ENCODE measurements around the gene TMOD1. TPM values are rescaled to one million over a fixed set of nuclear protein-coding genes. Genes with fewer than 3 reads are reported as not detected.

The TMOD1 gene
- total and polyA plus RNA-seq, 2 donors, result 0.42 to 4.2 TPM

DNA sequence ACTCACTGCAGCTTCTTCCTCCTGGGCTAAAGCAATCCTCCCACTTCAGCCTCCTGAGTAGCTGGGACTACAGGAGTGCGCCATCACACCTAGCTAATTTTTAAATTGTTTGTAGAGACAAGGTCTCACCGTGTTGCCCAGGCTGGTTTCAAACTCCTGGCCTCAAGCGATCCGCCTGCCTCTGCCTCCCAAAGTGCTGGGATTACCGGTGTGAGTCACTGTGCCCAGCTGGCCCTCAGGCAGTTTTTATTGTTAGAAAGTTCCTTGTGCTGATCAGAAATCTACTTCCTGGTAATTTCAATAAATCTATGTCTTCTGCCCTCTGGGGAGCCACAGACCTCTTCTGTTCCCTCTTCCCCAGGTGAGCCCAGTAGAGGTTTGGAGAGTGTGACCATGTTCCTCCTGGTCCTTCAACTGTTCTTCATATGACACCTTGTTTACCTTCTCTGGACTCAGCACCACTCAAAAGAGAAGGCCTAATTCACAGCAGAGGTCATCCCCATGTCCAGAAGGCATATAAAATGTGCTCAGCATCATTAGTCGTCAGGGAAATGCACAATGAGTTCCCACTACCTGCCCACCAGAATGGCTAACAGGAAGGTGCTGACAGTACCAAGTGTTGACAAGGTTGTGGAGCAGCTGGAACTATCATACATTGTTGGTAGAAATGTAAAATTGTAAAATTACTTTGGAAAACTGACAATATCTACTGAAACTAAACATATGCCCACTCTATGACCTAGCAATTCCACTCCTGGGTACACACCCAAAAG, 10.4 kb downstream of the TMOD1 start:
- no peak for DNase-seq (ENCODE audit: low read depth in 6 of 9, low spot score in 9 of 9)
- Histone ChIP-seq H3K4me1 (ENCODE audit: control insufficient read depth in 2 of 2, insufficient read depth in 2 of 2, low read length in 2 of 2) (no peaks in the 10 kb centered on the region), H3K27ac (ENCODE audit: low read depth in 1 of 2, low read length in 1 of 2) (no peak overlapping the region), H3K4me3 (ENCODE audit: low read length in 2 of 2) (no peak overlapping the region), H3K9me3 (ENCODE audit: control insufficient read depth in 2 of 2, insufficient read depth in 1 of 2, low read length in 1 of 2) (no peaks in the 10 kb centered on the region), H3K27me3 (ENCODE audit: control insufficient read depth in 2 of 2, insufficient read depth in 1 of 2, low read length in 1 of 2) (no peaks in the 10 kb centered on the region), H3K36me3 (ENCODE audit: control insufficient read depth in 2 of 2, insufficient read depth in 2 of 2, low read length in 1 of 2) (no peaks in the 10 kb centered on the region)
- WGBS, result 95% methylated on average over 6 of the region's 6 CpGs

DNA sequence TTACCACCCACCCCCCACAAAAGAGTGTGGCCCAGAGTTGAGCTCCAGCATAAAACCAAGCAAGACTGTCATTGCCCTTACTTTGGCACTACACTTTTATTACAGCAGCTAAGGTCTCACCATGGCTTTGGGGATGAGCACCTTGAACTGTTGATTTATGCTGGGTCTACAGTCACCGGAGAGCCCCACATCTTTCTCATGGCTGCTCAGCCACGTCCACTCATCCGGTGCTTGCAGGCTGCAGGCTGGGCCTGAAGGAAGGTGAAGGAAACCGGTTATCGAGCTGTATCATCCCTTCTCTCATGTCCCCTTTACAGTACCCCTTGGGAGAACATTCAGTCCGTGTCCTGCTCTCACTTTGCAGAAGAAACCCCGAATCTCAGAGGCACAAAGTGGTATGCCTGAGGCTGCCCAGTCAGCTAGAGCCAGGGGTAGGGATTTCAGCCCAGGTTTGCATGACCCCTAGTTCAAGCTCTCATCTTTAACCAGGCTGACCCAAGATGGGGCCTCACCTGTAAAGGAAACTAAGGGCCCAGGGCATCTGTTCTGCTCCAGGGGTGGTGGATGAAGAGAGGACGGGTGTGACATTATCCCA, 11.6 kb downstream of the TMOD1 start:
- no peaks in the 10 kb centered on the region for H3K4me1 ChIP-seq (ENCODE audit: control insufficient read depth in 2 of 2, insufficient read depth in 2 of 2, low read length in 2 of 2)
- DNase-seq (ENCODE audit: low read depth in 6 of 9, low spot score in 9 of 9), result no peak
- H3K27me3 ChIP-seq (ENCODE audit: control insufficient read depth in 2 of 2, insufficient read depth in 1 of 2, low read length in 1 of 2), result peaks cover 0 to 9% of the 10 kb centered on the region in 2 donors
- WGBS, result 84% methylated on average over 8 of the region's 8 CpGs
- H3K4me3 ChIP-seq (ENCODE audit: low read length in 2 of 2), result no peak overlapping the region
- no peaks in the 10 kb centered on the region for H3K36me3 ChIP-seq (ENCODE audit: control insufficient read depth in 2 of 2, insufficient read depth in 2 of 2, low read length in 1 of 2)
- no peaks in the 10 kb centered on the region for H3K9me3 ChIP-seq (ENCODE audit: control insufficient read depth in 2 of 2, insufficient read depth in 1 of 2, low read length in 1 of 2)
- H3K27ac ChIP-seq (ENCODE audit: low read depth in 1 of 2, low read length in 1 of 2), result no peak overlapping the region

DNA sequence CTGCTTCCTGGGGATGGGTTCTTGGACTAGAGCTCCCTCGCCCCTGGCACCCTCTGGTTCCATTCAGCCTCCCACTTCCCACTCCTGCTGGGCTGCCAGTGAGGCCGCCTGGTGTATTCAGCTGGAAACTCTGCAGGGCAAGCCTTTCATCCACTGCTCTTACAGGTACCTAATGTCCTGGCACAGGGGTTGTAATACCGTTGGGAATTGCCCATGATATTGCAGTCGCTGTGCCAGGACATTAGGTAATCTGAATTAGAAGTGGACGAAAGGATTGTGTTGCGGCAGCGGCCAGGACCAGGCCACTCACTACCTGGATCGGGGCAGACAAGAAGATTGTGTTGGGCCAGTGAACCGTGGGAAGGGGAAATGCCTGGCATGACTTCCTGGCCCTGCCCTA, 13.1 kb downstream of the TMOD1 start:
- H3K36me3 ChIP-seq (ENCODE audit: control insufficient read depth in 2 of 2, insufficient read depth in 2 of 2, low read length in 1 of 2), result no peaks in the 10 kb centered on the region
- WGBS, result 90% methylated on average over 9 of the region's 9 CpGs
- H3K4me1 ChIP-seq (ENCODE audit: control insufficient read depth in 2 of 2, insufficient read depth in 2 of 2, low read length in 2 of 2), result no peaks in the 10 kb centered on the region
- no peak overlapping the region for H3K4me3 ChIP-seq (ENCODE audit: low read length in 2 of 2)
- DNase-seq (ENCODE audit: low read depth in 6 of 9, low spot score in 9 of 9), result no peak
- no peaks in the 10 kb centered on the region for H3K9me3 ChIP-seq (ENCODE audit: control insufficient read depth in 2 of 2, insufficient read depth in 1 of 2, low read length in 1 of 2)
- H3K27ac ChIP-seq (ENCODE audit: low read depth in 1 of 2, low read length in 1 of 2), result no peak overlapping the region
- peaks cover 0 to 23% of the 10 kb centered on the region in 2 donors for H3K27me3 ChIP-seq (ENCODE audit: control insufficient read depth in 2 of 2, insufficient read depth in 1 of 2, low read length in 1 of 2)

DNA sequence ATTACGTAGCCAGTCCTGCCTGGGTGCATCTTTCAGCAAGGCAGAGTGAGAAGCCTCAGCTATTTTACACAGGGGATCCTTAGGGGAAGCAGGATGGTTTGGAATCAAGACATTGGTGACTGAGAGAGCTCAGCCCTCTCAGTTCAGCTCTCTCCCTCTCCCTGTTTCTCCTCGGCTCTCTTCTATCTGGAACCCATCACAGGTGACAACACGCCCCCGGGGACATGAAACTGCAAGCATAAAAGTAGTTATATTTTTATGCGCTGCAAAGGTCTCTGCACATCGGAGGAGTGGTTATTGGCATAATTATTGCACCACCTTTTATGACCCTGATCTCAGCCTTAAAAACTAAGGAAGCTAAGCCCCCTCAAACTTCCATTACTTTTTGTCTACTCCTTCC, 14.2 kb downstream of the TMOD1 start:
- DNase-seq (ENCODE audit: low read depth in 6 of 9, low spot score in 9 of 9), result no peak
- no peaks in the 10 kb centered on the region for H3K4me1 ChIP-seq (ENCODE audit: control insufficient read depth in 2 of 2, insufficient read depth in 2 of 2, low read length in 2 of 2)
- H3K9me3 ChIP-seq (ENCODE audit: control insufficient read depth in 2 of 2, insufficient read depth in 1 of 2, low read length in 1 of 2), result no peaks in the 10 kb centered on the region
- 93% methylated on average over 6 of the region's 6 CpGs for WGBS
- peaks cover 3 to 29% of the 10 kb centered on the region in 2 donors for H3K27me3 ChIP-seq (ENCODE audit: control insufficient read depth in 2 of 2, insufficient read depth in 1 of 2, low read length in 1 of 2)
- no peaks in the 10 kb centered on the region for H3K36me3 ChIP-seq (ENCODE audit: control insufficient read depth in 2 of 2, insufficient read depth in 2 of 2, low read length in 1 of 2)
- H3K4me3 ChIP-seq (ENCODE audit: low read length in 2 of 2), result no peak overlapping the region
- H3K27ac ChIP-seq (ENCODE audit: low read depth in 1 of 2, low read length in 1 of 2), result no peak overlapping the region

DNA sequence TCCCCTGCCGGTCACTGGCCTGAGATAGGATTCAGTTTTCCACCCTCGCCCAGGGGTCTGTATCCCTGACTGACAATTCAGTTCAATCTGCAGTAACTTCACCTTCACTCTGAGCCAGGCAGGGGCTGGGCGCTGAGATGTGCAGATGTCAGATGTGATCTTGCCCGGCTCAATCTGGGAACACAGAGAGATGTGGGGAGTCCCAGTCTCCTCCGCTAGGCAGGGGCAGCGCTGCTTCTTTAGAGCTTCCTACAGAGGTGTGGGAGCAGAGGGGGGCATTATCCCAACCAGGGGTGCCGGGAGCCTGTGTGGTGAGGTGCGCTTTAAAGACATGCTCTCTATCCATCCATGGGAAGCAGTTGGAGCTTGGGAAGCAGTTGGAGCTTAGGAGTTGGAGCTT, 14.6 kb downstream of the TMOD1 start:
- H3K27ac ChIP-seq (ENCODE audit: low read depth in 1 of 2, low read length in 1 of 2), result no peak overlapping the region
- no peak for DNase-seq (ENCODE audit: low read depth in 6 of 9, low spot score in 9 of 9)
- H3K27me3 ChIP-seq (ENCODE audit: control insufficient read depth in 2 of 2, insufficient read depth in 1 of 2, low read length in 1 of 2), result peaks cover 3 to 29% of the 10 kb centered on the region in 2 donors
- WGBS, result 96% methylated on average over 8 of the region's 8 CpGs
- no peaks in the 10 kb centered on the region for H3K9me3 ChIP-seq (ENCODE audit: control insufficient read depth in 2 of 2, insufficient read depth in 1 of 2, low read length in 1 of 2)
- no peak overlapping the region for H3K4me3 ChIP-seq (ENCODE audit: low read length in 2 of 2)
- H3K4me1 ChIP-seq (ENCODE audit: control insufficient read depth in 2 of 2, insufficient read depth in 2 of 2, low read length in 2 of 2), result no peaks in the 10 kb centered on the region
- H3K36me3 ChIP-seq (ENCODE audit: control insufficient read depth in 2 of 2, insufficient read depth in 2 of 2, low read length in 1 of 2), result no peaks in the 10 kb centered on the region

DNA sequence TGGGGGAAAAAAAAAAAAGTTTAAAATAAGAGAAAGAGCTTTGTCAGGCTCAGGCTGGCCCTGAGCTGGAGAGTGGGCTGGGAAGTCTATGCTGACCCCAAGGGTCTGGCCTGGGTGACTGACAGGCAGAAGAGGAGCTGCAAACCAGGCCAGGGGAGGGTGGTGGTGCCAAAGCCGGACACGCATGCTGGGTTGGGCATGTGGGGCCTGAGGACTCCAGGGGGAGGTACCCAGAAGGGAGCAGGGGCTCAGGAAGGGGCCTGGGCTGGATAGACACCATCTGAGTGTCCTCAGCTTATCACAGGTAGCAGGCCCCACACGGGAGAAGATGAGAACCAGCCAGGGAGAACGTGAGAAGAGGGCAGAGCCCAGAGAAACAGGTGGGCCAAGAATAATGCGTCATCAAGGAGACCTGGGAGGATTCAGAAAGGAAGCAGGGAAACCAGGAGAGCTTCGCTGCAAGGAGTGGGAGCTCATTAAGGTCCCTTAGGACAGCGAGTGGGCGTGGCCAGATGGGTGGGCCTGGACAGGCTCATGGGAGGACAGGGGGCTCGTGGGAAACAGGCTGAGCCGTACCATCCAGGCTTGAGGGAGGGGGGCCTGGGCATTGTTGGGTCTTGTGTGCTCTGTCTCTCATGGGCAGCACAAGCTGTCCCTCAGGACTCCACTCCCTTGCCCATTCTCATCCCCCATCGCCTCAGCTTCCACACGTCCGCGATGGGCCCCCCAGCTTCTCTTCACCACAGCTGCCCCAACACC, 16.0 kb downstream of the TMOD1 start:
- peaks cover 3 to 29% of the 10 kb centered on the region in 2 donors for H3K27me3 ChIP-seq (ENCODE audit: control insufficient read depth in 2 of 2, insufficient read depth in 1 of 2, low read length in 1 of 2)
- H3K9me3 ChIP-seq (ENCODE audit: control insufficient read depth in 2 of 2, insufficient read depth in 1 of 2, low read length in 1 of 2), result no peaks in the 10 kb centered on the region
- no peak for DNase-seq (ENCODE audit: low read depth in 6 of 9, low spot score in 9 of 9)
- H3K4me1 ChIP-seq (ENCODE audit: control insufficient read depth in 2 of 2, insufficient read depth in 2 of 2, low read length in 2 of 2), result no peaks in the 10 kb centered on the region
- no peak overlapping the region for H3K4me3 ChIP-seq (ENCODE audit: low read length in 2 of 2)
- H3K36me3 ChIP-seq (ENCODE audit: control insufficient read depth in 2 of 2, insufficient read depth in 2 of 2, low read length in 1 of 2), result no peaks in the 10 kb centered on the region
- 94% methylated on average over 14 of the region's 14 CpGs for WGBS
- H3K27ac ChIP-seq (ENCODE audit: low read depth in 1 of 2, low read length in 1 of 2), result no peak overlapping the region

DNA sequence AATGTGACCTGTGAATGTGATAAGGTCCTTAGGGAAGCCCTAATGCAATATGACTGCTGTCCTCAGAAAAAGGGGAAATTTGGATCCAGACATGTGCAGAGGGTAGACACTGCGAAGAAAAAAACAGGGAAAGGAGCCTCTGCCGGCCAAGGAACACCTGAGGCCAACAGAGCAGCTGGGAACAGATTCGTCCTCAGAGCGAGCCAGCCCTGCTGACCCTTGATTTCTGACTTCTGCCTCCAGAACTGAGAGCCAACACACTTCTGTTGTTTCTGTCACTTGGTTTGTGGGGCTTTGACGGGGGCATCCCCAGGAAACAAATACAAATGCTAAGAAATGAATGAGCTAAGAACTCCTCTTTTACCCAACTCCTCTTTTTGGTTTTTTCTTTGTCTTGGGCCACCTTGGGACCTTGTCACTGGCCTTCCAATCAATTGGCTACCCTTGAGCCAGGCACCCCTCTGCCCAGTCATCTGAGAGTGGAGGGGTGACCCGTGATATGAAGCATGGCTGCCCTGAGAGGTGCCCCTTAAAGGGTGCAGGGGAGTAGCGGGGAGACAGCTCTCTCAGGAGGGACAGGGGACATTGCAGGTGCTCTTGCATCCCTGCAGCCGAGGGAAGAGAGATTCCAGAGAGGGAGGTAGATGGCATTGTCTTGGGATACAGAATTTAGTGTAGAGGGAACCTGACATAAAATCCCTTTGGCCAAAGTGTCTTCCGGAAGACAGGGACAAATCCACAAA, 16.9 kb downstream of the TMOD1 start:
- Histone ChIP-seq H3K27me3 (ENCODE audit: control insufficient read depth in 2 of 2, insufficient read depth in 1 of 2, low read length in 1 of 2) (peaks cover 3 to 30% of the 10 kb centered on the region in 2 donors), H3K4me1 (ENCODE audit: control insufficient read depth in 2 of 2, insufficient read depth in 2 of 2, low read length in 2 of 2) (no peaks in the 10 kb centered on the region)
- WGBS, result 82% methylated on average over 9 of the region's 9 CpGs

DNA sequence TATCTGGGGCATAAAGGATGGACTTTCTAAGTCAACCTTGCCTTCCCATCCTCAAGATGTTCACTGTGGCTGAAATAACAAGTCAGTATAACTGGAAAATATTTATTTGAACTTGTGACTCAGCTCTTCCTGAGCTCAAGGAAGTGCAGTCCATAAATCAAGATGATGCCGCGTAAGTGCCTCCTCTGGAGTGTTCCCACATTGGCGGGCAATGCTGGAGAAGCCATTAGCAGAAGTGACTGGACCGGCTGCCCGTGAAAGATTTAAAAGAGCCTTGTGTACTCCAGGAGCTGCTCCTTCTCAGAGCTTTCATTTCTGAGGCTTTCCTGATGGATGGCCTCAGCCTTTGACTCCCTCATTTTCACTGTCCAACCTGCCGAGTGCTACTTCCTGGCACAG, 17.4 kb downstream of the TMOD1 start:
- H3K9me3 ChIP-seq (ENCODE audit: control insufficient read depth in 2 of 2, insufficient read depth in 1 of 2, low read length in 1 of 2), result no peaks in the 10 kb centered on the region
- no peaks in the 10 kb centered on the region for H3K36me3 ChIP-seq (ENCODE audit: control insufficient read depth in 2 of 2, insufficient read depth in 2 of 2, low read length in 1 of 2)
- H3K27ac ChIP-seq (ENCODE audit: low read depth in 1 of 2, low read length in 1 of 2), result no peak overlapping the region
- no peak for DNase-seq (ENCODE audit: low read depth in 6 of 9, low spot score in 9 of 9)
- peaks cover 3 to 30% of the 10 kb centered on the region in 2 donors for H3K27me3 ChIP-seq (ENCODE audit: control insufficient read depth in 2 of 2, insufficient read depth in 1 of 2, low read length in 1 of 2)
- no peak overlapping the region for H3K4me3 ChIP-seq (ENCODE audit: low read length in 2 of 2)
- WGBS, result 8% methylated on average over 6 of the region's 6 CpGs
- no peaks in the 10 kb centered on the region for H3K4me1 ChIP-seq (ENCODE audit: control insufficient read depth in 2 of 2, insufficient read depth in 2 of 2, low read length in 2 of 2)

More for the DNA sequence above, 16.9 kb downstream of the TMOD1 start:
- H3K36me3 ChIP-seq (ENCODE audit: control insufficient read depth in 2 of 2, insufficient read depth in 2 of 2, low read length in 1 of 2), result no peaks in the 10 kb centered on the region
- H3K9me3 ChIP-seq (ENCODE audit: control insufficient read depth in 2 of 2, insufficient read depth in 1 of 2, low read length in 1 of 2), result no peaks in the 10 kb centered on the region
- H3K4me3 ChIP-seq (ENCODE audit: low read length in 2 of 2), result no peak overlapping the region
- H3K27ac ChIP-seq (ENCODE audit: low read depth in 1 of 2, low read length in 1 of 2), result no peak overlapping the region
- DNase-seq (ENCODE audit: low read depth in 6 of 9, low spot score in 9 of 9), result no peak

Measured in thymus (tissue), 11 donors.